ENCODE measurements around the gene ZNF334.

ZNF334 gene

GRCh38 chr20:46520976-46521579 is 7.7 kb upstream of the ZNF334 start:
- no peak for TF ChIP-seq TAF1 (IDR thresholded peaks at IDR 0.05; ENCODE audit: borderline replicate concordance, insufficient read depth, low read length)
- no peak for TF ChIP-seq FOXP2 (optimal IDR thresholded peaks at IDR 0.05; ENCODE audit: borderline replicate concordance, extremely low read depth, extremely low read length, insufficient read depth)
- no peak for TF ChIP-seq REST (IDR thresholded peaks at IDR 0.05; ENCODE audit: insufficient read depth in 1 of 2, low read depth in 2 of 2, low read length in 2 of 2)
- TF ChIP-seq SIN3A (IDR thresholded peaks at IDR 0.05; ENCODE audit: borderline replicate concordance, insufficient read depth, low read length): no peak
- no peak for TF ChIP-seq POLR2AphosphoS5 (IDR thresholded peaks at IDR 0.05; ENCODE audit: low read depth, low read length)

- no peak for TF ChIP-seq TAF1 (IDR thresholded peaks at IDR 0.05; ENCODE audit: borderline replicate concordance, insufficient read depth, low read length)
- no peak for TF ChIP-seq FOXP2 (optimal IDR thresholded peaks at IDR 0.05; ENCODE audit: borderline replicate concordance, extremely low read depth, extremely low read length, insufficient read depth)
- TF ChIP-seq SIN3A (IDR thresholded peaks at IDR 0.05; ENCODE audit: borderline replicate concordance, insufficient read depth, low read length): no peak
- no peak for TF ChIP-seq REST (IDR thresholded peaks at IDR 0.05; ENCODE audit: insufficient read depth in 1 of 2, low read depth in 2 of 2, low read length in 2 of 2)
Observed at GRCh38 chr20:46520540-46520939, 7.2 kb upstream of the ZNF334 start.

GRCh38 chr20:46519471-46520068 is 6.2 kb upstream of the ZNF334 start:
- no peak for TF ChIP-seq REST (IDR thresholded peaks at IDR 0.05; ENCODE audit: insufficient read depth in 1 of 2, low read depth in 2 of 2, low read length in 2 of 2)

- TF ChIP-seq TAF1 (IDR thresholded peaks at IDR 0.05; ENCODE audit: borderline replicate concordance, insufficient read depth, low read length): no peak
- TF ChIP-seq REST (IDR thresholded peaks at IDR 0.05; ENCODE audit: insufficient read depth in 1 of 2, low read depth in 2 of 2, low read length in 2 of 2): no peak
- TF ChIP-seq SIN3A (IDR thresholded peaks at IDR 0.05; ENCODE audit: borderline replicate concordance, insufficient read depth, low read length): no peak
- no peak for TF ChIP-seq POLR2AphosphoS5 (IDR thresholded peaks at IDR 0.05; ENCODE audit: low read depth, low read length)
- no peak for TF ChIP-seq FOXP2 (optimal IDR thresholded peaks at IDR 0.05; ENCODE audit: borderline replicate concordance, extremely low read depth, extremely low read length, insufficient read depth)
Observed at GRCh38 chr20:46509523-46509922, 3.8 kb downstream of the ZNF334 start.
